ENCODE results near the gene CSH1.

Gene CSH1

GRCh38 chr17:63940584-63940983 is 44.2 kb upstream of the CSH1 start:
- TF ChIP-seq CTCF (IDR thresholded peaks at IDR 0.05; ENCODE audit: low read depth, low read length) = no peak
- no peak for DNase-seq (ENCODE audit: extremely low read depth, low read depth)

- DNase-seq (ENCODE audit: extremely low read depth, low read depth) = no peak
- no peak for TF ChIP-seq CTCF (IDR thresholded peaks at IDR 0.05; ENCODE audit: low read depth, low read length)
Measured at GRCh38 chr17:63939884-63940283, 43.5 kb upstream of the CSH1 start.

GRCh38 chr17:63939401-63939800 is 43.0 kb upstream of the CSH1 start:
- no peak for DNase-seq (ENCODE audit: extremely low read depth, low read depth)
- no peak for TF ChIP-seq CTCF (IDR thresholded peaks at IDR 0.05; ENCODE audit: low read depth, low read length)

GRCh38 chr17:63937920-63938319 is 41.5 kb upstream of the CSH1 start:
- DNase-seq (ENCODE audit: extremely low read depth, low read depth) = no peak
- no peak for TF ChIP-seq CTCF (IDR thresholded peaks at IDR 0.05; ENCODE audit: low read depth, low read length)

- no peak for DNase-seq (ENCODE audit: extremely low read depth, low read depth)
- TF ChIP-seq CTCF (IDR thresholded peaks at IDR 0.05; ENCODE audit: low read depth, low read length) = no peak
Measured at GRCh38 chr17:63937319-63937718, 40.9 kb upstream of the CSH1 start.

- DNase-seq (ENCODE audit: extremely low read depth, low read depth) = no peak
- TF ChIP-seq CTCF (IDR thresholded peaks at IDR 0.05; ENCODE audit: low read depth, low read length) = no peak
Measured at GRCh38 chr17:63934183-63935112, 38.1 kb upstream of the CSH1 start.

- no peak for TF ChIP-seq CTCF (IDR thresholded peaks at IDR 0.05; ENCODE audit: low read depth, low read length)
- DNase-seq (ENCODE audit: extremely low read depth, low read depth) = no peak
Measured at GRCh38 chr17:63933598-63933997, 37.2 kb upstream of the CSH1 start.

Measured in AG09319 (cell line).